Stimulated activated CD8-positive, alpha-beta memory T cell treated with anti-CD3 and anti-CD28 coated beads, Interleukin-15, amount 100 ng/mL, for 24 hours (primary cell): Measurements from ENCODE around the gene SCGB3A2.

Experiments used
- DNase-seq: peaks from one replicate; pipeline ENCODE4 v3.0.0-alpha.2; 2020; ENCODE audit warnings: low read depth

The SCGB3A2 gene

DNA sequence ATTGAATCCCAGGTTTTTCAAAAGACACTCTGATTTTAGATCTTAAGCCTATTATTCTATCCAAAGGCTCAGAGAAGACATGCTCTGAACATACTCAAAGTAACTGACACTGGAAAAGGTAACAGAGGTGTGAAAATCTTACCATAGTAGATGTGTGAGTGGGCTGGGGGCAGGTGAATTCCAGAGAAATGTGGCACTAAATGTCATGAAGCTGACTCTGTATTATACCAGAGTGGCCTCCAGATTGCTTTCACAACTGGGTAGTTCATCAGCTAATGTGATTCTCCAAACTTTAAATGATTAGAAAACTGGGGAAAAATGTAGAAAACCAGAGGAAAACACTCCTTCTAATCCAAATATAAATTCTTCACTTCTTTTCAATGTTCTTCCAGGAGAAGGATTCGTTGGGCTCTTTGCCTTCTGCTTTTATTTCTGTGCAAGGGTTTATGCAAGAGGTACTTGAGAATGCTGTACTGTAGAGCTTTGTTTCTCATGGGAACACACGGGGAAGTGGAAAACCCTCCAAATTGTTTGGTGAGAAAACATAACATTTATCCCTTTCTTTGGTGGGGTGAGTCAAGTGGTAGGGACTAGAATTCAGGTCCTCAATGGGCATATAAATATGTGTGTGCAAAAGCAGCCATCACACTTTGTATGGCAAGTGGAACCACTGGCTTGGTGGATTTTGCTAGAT is at the start of gene SCGB3A2:
Gene SCGB3A2, plus strand, starts transcription at position 646 of the 694 bp plus-strand sequence. CDS start 93 bp downstream, outside the sequence.
- no peak for DNase-seq

- DNase-seq: no peak
Measured at GRCh38 chr5:147830035-147830434, 48.5 kb upstream of the SCGB3A2 start.

DNA sequence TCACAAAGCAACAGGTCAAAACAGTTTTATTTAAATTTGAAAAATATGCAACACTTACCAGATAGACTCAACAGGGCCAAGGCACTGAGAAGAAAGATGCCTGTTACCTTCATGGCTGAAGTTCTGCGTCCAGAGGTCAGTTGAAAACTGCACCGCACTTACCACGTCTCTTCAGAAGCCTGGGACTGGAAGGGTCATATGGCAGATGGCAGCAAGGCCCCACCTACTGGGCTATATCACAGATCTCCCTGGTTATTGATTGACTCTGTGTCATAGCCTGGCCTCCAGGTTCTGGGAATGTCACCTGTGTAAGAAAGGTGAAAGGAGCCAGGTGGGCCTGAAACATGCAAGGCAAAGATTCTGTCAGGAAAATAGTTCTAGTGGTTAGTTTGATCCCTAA is 47.0 kb upstream of the SCGB3A2 start, which contains the start of gene SPINK1:
Gene SPINK1, minus strand, starts transcription at position 207 of the 400 bp plus-strand sequence. Its CDS starts 94 bp downstream, at position 113.
- DNase-seq: no peak

- DNase-seq: no peak
Measured at GRCh38 chr5:147832541-147832940, 46.0 kb upstream of the SCGB3A2 start.

DNA sequence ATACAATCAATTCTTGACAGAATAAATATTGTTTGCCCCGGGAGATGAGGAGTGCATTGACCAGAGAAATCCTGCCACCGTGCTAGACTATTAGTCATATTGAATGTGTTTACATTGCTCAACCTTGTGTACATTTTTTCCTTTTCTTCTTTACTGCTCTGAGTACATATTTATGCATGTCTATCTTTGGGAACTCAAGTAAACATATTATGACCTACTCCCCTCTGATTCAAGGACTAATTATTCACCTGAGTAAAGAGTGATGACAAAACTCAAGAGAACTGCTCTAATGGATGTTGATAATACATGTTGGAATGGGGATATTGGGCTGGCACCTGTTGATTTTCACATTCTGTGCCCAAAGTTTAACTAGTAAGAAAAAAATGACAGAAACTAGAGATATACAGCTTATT is 43.1 kb upstream of the SCGB3A2 start:
- no peak for DNase-seq

GRCh38 chr5:147836439-147836838 is 42.1 kb upstream of the SCGB3A2 start:
- DNase-seq: no peak

DNA sequence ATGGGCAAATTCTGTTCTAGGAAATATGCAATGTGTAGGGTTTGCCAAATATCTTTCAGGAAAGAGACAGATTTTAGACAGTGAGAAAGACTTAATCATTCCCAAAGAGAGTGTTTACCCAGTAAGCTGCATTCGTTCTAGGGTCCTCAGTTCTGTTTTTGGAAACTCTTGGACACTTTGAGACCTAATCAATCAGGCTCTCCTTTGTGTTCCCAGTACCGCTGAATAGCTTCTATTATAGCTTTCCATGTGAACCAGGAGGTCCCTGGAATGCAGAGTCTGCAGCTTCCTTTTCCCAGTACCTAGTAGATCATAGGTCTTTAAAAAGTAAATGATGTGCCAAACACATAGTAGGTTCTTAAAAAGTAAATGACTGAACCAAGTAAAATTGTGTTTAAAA is 35.6 kb upstream of the SCGB3A2 start:
- DNase-seq: no peak

DNA sequence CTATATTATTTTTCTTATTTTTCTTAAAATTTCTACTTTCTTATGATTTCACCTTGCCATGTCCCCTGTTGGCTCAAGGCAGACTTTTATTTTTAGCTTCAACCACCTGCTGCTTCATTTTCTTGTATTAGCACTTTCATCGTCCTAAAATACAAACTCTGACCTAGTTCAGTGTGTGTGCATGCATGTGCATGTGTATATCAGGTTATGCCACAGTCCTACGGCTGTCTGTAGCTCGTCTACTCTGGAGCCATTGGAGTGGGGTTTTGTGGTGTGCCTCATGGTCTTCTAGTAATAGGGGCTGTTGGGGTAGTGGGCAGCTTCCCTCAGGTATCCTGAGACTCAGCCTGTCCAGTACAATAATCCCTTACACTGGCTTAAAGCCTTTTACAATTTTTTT is 33.7 kb upstream of the SCGB3A2 start:
- no peak for DNase-seq

GRCh38 chr5:147845618-147846017 is 32.9 kb upstream of the SCGB3A2 start:
- no peak for DNase-seq

DNA sequence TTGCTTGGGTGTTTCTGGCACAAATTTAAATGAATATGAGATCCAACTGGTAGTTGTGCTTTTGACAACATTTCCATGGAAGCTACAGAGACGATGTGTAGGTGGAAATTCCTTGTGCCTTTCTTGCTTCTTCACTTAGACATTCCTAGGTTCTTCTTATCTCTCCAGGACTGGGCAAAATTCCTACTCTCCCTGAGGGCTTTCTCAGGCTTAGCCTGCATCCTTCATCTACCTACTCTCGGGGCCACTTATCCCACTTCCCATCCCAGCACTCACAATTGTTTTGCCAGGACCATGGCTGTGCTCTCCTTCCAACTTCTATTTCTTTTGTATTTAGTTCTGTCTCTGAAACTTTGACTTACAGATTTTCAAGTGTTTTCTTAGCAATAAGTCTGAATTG is 29.3 kb upstream of the SCGB3A2 start:
- no peak for DNase-seq

DNA sequence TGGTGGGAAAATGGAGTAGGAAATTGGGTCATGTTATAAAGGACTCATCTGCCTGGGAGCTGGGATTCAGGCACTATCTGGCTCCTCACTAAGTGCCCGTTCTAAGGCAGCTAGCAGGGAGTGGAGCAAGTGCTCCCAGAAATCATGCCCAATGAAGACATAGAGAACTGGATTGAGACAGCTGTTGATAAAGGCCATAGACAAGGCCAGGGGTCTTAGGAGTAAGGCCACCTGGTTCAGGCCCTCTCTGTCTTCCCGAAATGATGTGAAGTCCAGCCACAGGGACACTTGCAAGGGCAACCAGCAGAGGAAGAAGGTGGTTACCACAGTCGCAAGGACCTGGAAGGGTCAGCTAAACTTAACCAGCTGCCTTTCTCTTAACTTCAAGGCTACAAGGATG is 26.9 kb upstream of the SCGB3A2 start:
- no peak for DNase-seq

DNA sequence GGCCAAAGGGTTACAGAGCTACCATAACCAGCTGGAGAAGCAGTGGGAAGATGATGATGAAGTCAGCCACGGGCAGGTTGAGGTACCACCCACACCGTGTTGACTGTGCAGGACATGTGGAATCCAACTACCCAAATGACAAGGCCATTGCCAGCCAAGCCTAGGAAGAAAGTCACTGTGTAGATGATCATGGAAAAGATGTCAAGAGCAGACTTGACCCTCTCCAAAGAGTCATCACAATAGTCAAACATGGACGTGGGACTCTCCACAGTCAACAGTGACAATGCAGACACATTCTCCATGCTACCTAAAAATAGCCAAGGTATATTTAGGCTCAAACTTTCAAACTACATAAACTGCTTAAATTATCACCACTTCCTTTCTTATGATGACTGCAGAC is 26.1 kb upstream of the SCGB3A2 start:
- no peak for DNase-seq

DNA sequence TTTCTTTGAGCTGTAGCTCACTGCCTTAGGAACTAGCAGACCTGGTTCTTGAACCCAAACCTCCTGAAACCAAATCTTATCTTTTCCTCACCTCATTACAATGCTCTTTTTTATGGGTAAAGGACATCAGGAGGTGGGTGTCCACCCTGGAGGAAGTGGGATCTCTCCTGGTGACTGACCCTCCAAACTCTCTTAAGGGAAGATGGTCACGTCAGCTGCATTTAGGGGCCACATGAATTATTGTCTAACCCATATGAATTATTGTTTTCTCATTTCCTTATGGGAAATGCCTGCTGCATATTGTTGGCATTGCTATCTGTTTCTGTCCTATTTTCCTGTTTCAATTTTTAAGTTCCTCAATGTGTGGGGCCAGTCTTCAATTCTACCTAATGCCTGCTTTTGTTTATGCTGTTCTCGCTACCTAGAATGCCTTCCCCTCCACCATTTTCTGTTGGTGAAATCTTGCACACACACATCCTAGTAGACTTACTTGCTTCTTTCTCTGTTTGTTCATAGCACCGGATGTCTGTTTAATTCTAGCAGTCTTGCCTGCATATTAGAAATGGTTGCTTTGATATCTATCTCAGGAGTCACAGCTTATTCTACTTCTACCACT is 25.0 kb upstream of the SCGB3A2 start:
- DNase-seq: no peak

- no peak for DNase-seq
Measured at GRCh38 chr5:147854331-147854730, 24.2 kb upstream of the SCGB3A2 start.

- DNase-seq: no peak
Measured at GRCh38 chr5:147854894-147855773, 23.4 kb upstream of the SCGB3A2 start.

GRCh38 chr5:147855774-147856069 is 22.8 kb upstream of the SCGB3A2 start:
- no peak for DNase-seq

DNA sequence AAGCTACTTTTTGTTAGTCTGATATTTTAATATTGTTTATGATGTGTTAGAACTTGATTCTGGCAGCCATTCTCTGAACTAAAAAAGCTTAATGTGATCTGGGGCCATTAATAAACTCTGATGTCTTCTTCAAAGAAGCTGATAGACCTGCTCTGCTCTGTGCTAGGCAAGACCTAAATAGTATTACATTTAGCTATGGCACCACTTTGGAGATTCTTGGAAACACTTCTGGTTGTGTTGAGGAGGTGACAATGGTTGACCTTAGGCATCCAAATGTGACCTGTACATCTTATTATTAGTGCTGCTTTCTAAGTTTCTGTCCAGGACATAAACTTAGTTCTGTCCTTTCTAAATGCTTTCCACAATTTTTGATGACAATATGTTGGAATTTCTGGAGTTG is 21.7 kb upstream of the SCGB3A2 start:
- DNase-seq: no peak

DNA sequence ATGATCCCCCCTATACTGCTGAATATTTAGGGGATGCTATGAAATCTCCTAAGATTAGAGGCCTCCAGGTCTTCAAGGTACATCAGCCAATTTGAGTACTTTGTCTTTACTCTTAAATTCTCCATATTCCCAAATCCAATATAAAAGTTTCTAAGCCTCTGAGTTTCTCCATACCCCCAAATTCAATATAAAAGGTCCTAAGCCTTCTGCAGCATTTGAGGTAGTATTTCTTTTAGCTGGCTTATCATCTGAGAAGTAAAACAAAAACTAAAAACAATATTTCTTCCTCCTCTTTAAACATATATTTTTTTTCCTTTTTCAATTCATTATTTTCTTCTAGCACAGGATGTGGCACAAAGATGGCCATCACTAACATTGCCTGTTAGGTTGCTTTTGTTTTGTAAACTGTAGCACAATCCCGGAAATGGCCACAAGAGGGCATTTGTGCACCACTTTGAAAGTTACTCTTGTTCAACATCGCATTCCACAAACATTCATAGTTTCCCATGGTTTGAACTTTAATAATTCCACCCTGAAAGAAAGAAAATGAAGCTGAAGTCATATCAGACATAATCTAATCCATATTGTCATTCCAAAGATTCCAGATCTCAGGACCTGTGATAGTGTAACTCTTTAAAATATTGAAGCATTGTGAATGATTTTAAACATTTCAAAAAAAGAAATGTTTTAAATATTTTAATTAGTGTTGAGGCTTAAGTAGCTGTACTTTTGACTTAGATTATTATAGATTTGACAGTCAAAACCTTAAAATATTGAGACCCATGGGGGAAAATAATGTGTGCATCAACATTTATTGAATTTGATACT is 21.0 kb upstream of the SCGB3A2 start:
- DNase-seq: no peak

GRCh38 chr5:147858565-147858964 is 19.9 kb upstream of the SCGB3A2 start:
- DNase-seq: no peak

- no peak for DNase-seq
Measured at GRCh38 chr5:147859962-147860640, 18.4 kb upstream of the SCGB3A2 start.

- no peak for DNase-seq
Measured at GRCh38 chr5:147860641-147861025, 17.9 kb upstream of the SCGB3A2 start.
